Central memory CD8-positive, alpha-beta T cell (primary cell): Measurements from ENCODE around the gene MAN2A1.

Experiments used
- ATAC-seq: fragments of 150-1000 bp; cut with Tn5 transposase; replicated peaks from 2 replicates; pipeline ENCODE4 v1.10.0; 2022; ENCODE audit warnings: mild to moderate bottlenecking, moderate FRiP score, moderate number of reproducible peaks; ENCODE audit not compliant: poor library complexity, severe bottlenecking; ENCODE audit errors: extremely low read depth
- DNase-seq, 2 donors: peaks; one replicate each; pipeline ENCODE4 v3.0.0; 2021; ENCODE audit warnings: low spot score in 2 of 2
- H3K27ac Mint-ChIP-seq: one replicate; pipeline ENCODE4 v1.8.0; 2022; ENCODE audit warnings: low read depth, mild to moderate bottlenecking, moderate library complexity, mixed read lengths
- H3K27me3 Mint-ChIP-seq: one replicate; pipeline ENCODE4 v1.8.0; 2022; ENCODE audit warnings: mixed read lengths
- H3K36me3 Mint-ChIP-seq: one replicate; pipeline ENCODE4 v1.8.0; 2022; ENCODE audit warnings: mild to moderate bottlenecking, moderate library complexity, mixed read lengths; ENCODE audit not compliant: insufficient read depth
- H3K4me1 Mint-ChIP-seq: one replicate; pipeline ENCODE4 v1.8.0; 2022; ENCODE audit warnings: mixed read lengths
- H3K4me3 Mint-ChIP-seq: one replicate; pipeline ENCODE4 v1.8.0; 2022; ENCODE audit warnings: mild to moderate bottlenecking, moderate library complexity, mixed read lengths
- H3K9me3 Mint-ChIP-seq: one replicate; pipeline ENCODE4 v1.8.0; 2022; ENCODE audit warnings: mixed read lengths

Gene MAN2A1

GRCh38 chr5:109900911-109901627 lies 211.3 kb downstream of the MAN2A1 start:
- no peak overlapping the region for H3K27ac Mint-ChIP-seq
- no peaks in the 10 kb centered on the region for H3K36me3 Mint-ChIP-seq
- DNase-seq, result no peak
- H3K4me3 Mint-ChIP-seq, result no peak overlapping the region
- ATAC-seq, result no peak
- no peaks in the 10 kb centered on the region for H3K9me3 Mint-ChIP-seq
- no peaks in the 10 kb centered on the region for H3K4me1 Mint-ChIP-seq
- H3K27me3 Mint-ChIP-seq, result no peaks in the 10 kb centered on the region

- H3K9me3 Mint-ChIP-seq, result no peaks in the 10 kb centered on the region
These were observed 211.9 kb downstream of the MAN2A1 start for GRCh38 chr5:109901628-109901981.

GRCh38 chr5:109903061-109903460 lies 213.3 kb downstream of the MAN2A1 start:
- ATAC-seq, result no peak
- Mint-ChIP-seq H3K9me3 (no peaks in the 10 kb centered on the region), H3K4me1 (no peaks in the 10 kb centered on the region), H3K36me3 (no peaks in the 10 kb centered on the region), H3K4me3 (no peak overlapping the region), H3K27ac (no peak overlapping the region), H3K27me3 (no peaks in the 10 kb centered on the region)
- DNase-seq, result no peak

More at GRCh38 chr5:109901628-109901981, 211.9 kb downstream of the MAN2A1 start:
- DNase-seq (no peak), ATAC-seq (no peak)
- Mint-ChIP-seq H3K4me1 (no peaks in the 10 kb centered on the region), H3K36me3 (no peaks in the 10 kb centered on the region), H3K27me3 (no peaks in the 10 kb centered on the region), H3K27ac (no peak overlapping the region), H3K4me3 (no peak overlapping the region)

GRCh38 chr5:109905906-109906305 lies 216.2 kb downstream of the MAN2A1 start:
- Mint-ChIP-seq H3K4me3 (no peak overlapping the region), H3K9me3 (no peaks in the 10 kb centered on the region), H3K27ac (no peak overlapping the region), H3K27me3 (no peaks in the 10 kb centered on the region), H3K4me1 (no peaks in the 10 kb centered on the region), H3K36me3 (no peaks in the 10 kb centered on the region)
- DNase-seq (no peak), ATAC-seq (no peak)

- Mint-ChIP-seq H3K4me3 (no peak overlapping the region), H3K27me3 (no peaks in the 10 kb centered on the region), H3K4me1 (no peaks in the 10 kb centered on the region), H3K9me3 (no peaks in the 10 kb centered on the region), H3K36me3 (no peaks in the 10 kb centered on the region), H3K27ac (no peak overlapping the region)
- ATAC-seq (no peak), DNase-seq (no peak)
These were observed 217.5 kb downstream of the MAN2A1 start for GRCh38 chr5:109907189-109907588.

- ATAC-seq, result no peak
- no peaks in the 10 kb centered on the region for H3K27me3 Mint-ChIP-seq
- H3K36me3 Mint-ChIP-seq, result no peaks in the 10 kb centered on the region
- DNase-seq, result no peak
- H3K4me3 Mint-ChIP-seq, result no peak overlapping the region
- no peaks in the 10 kb centered on the region for H3K4me1 Mint-ChIP-seq
- no peak overlapping the region for H3K27ac Mint-ChIP-seq
- no peaks in the 10 kb centered on the region for H3K9me3 Mint-ChIP-seq
These were observed 218.0 kb downstream of the MAN2A1 start for GRCh38 chr5:109907731-109908130.

- no peak for DNase-seq
- Mint-ChIP-seq H3K27ac (no peak overlapping the region), H3K27me3 (no peaks in the 10 kb centered on the region), H3K9me3 (no peaks in the 10 kb centered on the region), H3K36me3 (no peaks in the 10 kb centered on the region), H3K4me1 (no peaks in the 10 kb centered on the region), H3K4me3 (no peak overlapping the region)
- ATAC-seq, result no peak
These were observed 218.6 kb downstream of the MAN2A1 start for GRCh38 chr5:109908366-109908765.

- Mint-ChIP-seq H3K9me3 (no peaks in the 10 kb centered on the region), H3K36me3 (no peaks in the 10 kb centered on the region), H3K27me3 (no peaks in the 10 kb centered on the region), H3K4me3 (no peak overlapping the region), H3K4me1 (no peaks in the 10 kb centered on the region), H3K27ac (no peak overlapping the region)
- DNase-seq (no peak), ATAC-seq (no peak)
These were observed 221.1 kb downstream of the MAN2A1 start for GRCh38 chr5:109910874-109911273.

- ATAC-seq, result no peak
These were observed 222.0 kb downstream of the MAN2A1 start for GRCh38 chr5:109911731-109912130.

GRCh38 chr5:109914906-109915305 lies 225.2 kb downstream of the MAN2A1 start:
- H3K4me3 Mint-ChIP-seq, result no peak overlapping the region
- H3K9me3 Mint-ChIP-seq, result no peaks in the 10 kb centered on the region
- no peak for DNase-seq

More at GRCh38 chr5:109911731-109912130, 222.0 kb downstream of the MAN2A1 start:
- Mint-ChIP-seq H3K4me1 (no peaks in the 10 kb centered on the region), H3K36me3 (no peaks in the 10 kb centered on the region), H3K9me3 (no peaks in the 10 kb centered on the region), H3K27me3 (no peaks in the 10 kb centered on the region), H3K4me3 (no peak overlapping the region), H3K27ac (no peak overlapping the region)
- DNase-seq, result no peak

GRCh38 chr5:109916481-109917153 lies 226.9 kb downstream of the MAN2A1 start:
- H3K27ac Mint-ChIP-seq, result no peak overlapping the region
- H3K4me3 Mint-ChIP-seq, result no peak overlapping the region
- DNase-seq (no peak), ATAC-seq (no peak)
- no peaks in the 10 kb centered on the region for H3K27me3 Mint-ChIP-seq
- H3K9me3 Mint-ChIP-seq, result no peaks in the 10 kb centered on the region
- peaks cover 12% of the 10 kb centered on the region for H3K4me1 Mint-ChIP-seq
- no peaks in the 10 kb centered on the region for H3K36me3 Mint-ChIP-seq

More at GRCh38 chr5:109914906-109915305, 225.2 kb downstream of the MAN2A1 start:
- H3K36me3 Mint-ChIP-seq, result no peaks in the 10 kb centered on the region
- H3K27ac Mint-ChIP-seq, result no peak overlapping the region
- no peak for ATAC-seq
- H3K4me1 Mint-ChIP-seq, result no peaks in the 10 kb centered on the region
- H3K27me3 Mint-ChIP-seq, result no peaks in the 10 kb centered on the region
